ELF-1 (cell line): ENCODE measurements around the gene ZMYND12.

Experiments
- DNase-seq: peaks from one replicate; pipeline ENCODE4 v3.0.0-alpha.2; 2016; ENCODE audit warnings: low read depth, low spot score

Gene ZMYND12

DNA sequence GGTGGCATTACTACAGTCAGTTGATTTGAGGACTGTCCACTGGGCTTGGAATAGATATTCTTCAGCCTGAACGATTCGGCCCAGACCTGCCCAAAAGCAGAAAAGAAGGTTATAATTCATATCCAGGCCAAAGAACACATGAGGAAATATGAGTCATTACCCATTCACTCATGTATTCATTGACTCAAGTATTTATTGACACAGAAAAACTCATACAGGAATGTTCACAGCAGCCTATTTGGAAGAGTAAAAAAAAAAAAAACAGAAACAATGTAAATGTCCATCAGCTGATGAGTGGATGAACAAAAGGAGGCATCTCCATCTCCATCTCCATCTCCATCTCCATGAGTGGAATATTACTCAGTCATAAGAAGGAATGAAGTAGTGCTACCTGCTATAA, 15.9 kb downstream of the ZMYND12 start:
- DNase-seq, result no peak

DNA sequence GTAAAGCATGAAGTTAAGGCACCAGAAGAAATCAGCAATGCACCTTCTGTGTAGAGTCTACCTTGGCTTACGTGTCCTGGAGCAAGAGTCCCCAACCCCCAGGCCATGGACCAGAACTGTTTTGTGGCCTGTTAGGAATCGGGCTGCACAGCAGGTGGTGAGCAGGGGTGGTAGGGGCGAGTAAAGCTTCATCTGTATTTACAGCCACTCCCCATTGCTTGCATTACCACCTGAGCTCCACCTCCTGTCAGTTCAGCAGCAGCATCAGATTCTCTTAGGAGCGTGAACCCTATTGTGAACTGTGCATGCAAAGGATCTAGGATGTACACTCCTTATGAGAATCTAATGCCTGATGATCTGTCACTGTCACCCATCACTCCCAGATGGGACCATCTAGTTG, 21.5 kb downstream of the ZMYND12 start:
- peak; percentile 19 for DNase-seq

- peak; percentile 37 for DNase-seq
Measured at GRCh38 chr1:42433369-42433768, 22.5 kb downstream of the ZMYND12 start.

DNA sequence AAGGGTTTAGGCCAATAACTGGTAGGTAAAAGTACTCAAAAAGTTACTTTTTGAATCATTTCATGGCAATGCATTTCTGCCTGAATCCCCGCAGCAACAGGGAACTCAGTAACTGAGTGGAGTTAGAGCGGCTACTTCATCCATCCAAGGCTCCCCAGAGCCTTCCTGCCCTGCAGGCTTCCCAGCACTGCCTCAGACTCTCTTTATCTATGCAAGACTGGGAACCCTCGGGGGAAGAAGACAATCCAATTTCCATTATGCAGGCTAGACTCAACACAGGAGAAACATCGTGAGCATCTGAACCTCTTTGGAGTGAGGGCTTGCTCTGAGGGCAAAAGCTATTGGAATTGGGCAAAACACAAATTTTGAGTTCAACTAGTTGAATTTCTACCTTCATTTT, 23.1 kb downstream of the ZMYND12 start:
- peak; percentile 44 for DNase-seq

- no peak for DNase-seq
Measured at GRCh38 chr1:42431514-42431913, 24.3 kb downstream of the ZMYND12 start.

GRCh38 chr1:42430286-42431135, 25.3 kb downstream of the ZMYND12 start:
- DNase-seq, result no peak

- DNase-seq, result no peak
Measured at GRCh38 chr1:42429603-42430002, 26.2 kb downstream of the ZMYND12 start.

GRCh38 chr1:42427240-42427639, 28.6 kb downstream of the ZMYND12 start:
- no peak for DNase-seq

- no peak for DNase-seq
Measured at GRCh38 chr1:42424201-42424600, 31.6 kb downstream of the ZMYND12 start.

DNA sequence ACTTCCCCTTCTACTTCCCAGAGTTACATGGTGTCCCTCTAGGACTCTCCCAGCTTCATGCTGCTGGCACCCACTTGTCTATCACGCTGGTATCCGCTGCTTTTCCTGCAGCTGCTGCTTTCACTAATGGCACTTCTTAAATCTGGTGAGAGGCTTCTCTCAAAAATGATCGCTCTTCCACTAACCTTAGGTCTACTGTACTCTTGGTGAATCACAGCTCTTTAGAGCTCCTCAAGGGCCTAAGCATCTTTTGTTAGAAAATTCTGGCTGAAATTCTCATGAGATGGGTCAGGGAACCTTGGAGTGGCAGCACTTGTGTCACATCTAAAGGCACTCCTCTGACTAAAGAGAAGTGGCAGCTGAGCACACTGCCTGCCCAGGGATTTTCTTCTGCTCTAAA, 32.1 kb downstream of the ZMYND12 start:
- no peak for DNase-seq

- DNase-seq, result peak; percentile 36
Measured at GRCh38 chr1:42422737-42423136, 33.1 kb downstream of the ZMYND12 start.

GRCh38 chr1:42420911-42421585, 34.8 kb downstream of the ZMYND12 start:
- DNase-seq, result no peak

DNA sequence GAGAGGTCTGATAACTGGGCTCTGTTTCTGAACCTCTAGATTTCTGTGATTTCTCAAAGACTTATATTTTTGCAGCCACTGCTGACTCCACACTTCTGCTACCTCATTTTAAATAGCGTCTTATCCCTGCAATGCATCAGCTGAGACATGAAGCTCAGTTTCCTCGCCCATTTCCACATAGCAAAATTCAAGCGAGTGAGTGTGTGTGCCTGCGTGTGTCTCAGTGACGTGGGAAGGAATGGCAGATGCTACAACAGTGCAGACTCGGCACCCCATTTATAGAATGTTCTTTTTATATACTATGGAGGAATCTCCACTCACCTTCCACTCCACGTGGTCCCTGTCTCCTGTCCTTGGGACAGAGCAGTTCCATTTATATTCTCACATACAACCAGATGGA, 35.7 kb downstream of the ZMYND12 start:
- DNase-seq, result no peak

DNA sequence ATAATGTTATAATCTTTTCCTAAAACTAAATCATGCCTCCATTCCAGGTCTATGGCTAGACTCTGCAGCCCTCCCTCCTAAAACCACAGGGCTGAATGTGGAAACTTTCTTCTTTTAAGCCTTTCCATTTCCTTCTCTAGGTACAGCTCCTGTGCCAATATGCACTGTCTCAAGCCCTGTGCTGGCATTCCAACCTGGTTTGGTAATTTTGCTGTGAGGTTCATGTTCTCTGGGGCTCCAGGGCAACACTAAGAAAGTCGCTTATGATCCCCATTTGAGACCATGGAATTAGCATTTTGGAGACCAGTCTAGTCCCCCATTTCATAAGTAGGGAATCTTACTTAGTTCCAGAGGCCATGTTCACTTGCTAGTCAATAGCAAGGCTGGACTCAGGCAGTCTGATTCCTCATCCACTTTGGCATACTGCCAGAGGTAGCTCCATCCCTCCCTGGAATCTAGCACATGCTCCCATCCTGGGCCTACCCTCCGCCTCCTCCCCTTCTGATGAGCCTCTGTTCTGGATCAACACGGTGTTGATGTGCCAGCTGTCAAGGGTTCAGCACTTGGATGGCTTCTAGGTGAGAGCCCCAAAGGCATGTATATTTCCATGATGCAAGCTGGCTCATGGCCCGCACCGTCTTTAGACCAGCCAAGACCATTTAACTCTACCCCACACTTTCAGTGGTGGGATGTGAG, 36.5 kb downstream of the ZMYND12 start:
- no peak for DNase-seq

- DNase-seq, result no peak
Measured at GRCh38 chr1:42418516-42418915, 37.3 kb downstream of the ZMYND12 start.

GRCh38 chr1:42417166-42417565, 38.7 kb downstream of the ZMYND12 start:
- DNase-seq, result no peak

- no peak for DNase-seq
Measured at GRCh38 chr1:42414551-42415496, 41.0 kb downstream of the ZMYND12 start.

- DNase-seq, result no peak
Measured at GRCh38 chr1:42403880-42404400, 51.9 kb downstream of the ZMYND12 start.

- no peak for DNase-seq
Measured at GRCh38 chr1:42399315-42400100, 56.3 kb downstream of the ZMYND12 start.
